Measurements from ENCODE around the gene PID1.

The PID1 gene

DNA sequence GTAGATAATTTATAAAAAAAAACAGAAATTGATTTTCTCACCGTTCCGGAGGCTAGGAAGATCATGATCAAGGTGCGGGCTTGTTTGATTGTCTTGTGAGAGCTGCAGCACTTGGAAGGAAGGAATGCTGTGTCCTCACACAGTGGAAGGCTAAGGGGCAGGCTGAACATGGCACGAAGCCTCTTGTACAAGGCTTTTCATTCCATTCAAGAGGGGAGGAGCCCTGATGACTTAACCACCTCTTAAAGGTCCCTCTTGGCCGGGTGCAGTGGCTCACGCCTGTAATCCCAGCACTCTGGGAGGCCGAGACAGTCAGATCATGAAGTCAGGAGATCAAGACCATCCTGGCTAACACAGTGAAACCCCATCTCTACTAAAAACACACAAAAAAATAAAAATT lies 39.2 kb downstream of the PID1 start:
- H3K79me2 ChIP-seq (ENCODE audit: low read length): no peaks in the 10 kb centered on the region
- H3K9ac ChIP-seq (ENCODE audit: low read length): no peak overlapping the region
- H3K4me2 ChIP-seq (ENCODE audit: low read depth, low read length): no peak overlapping the region
- no peaks in the 10 kb centered on the region for H3K27me3 ChIP-seq (replicated peaks; ENCODE audit: insufficient read depth, low read length)
- no peak overlapping the region for H2AFZ ChIP-seq (ENCODE audit: low read length)
- no peak overlapping the region for H3K4me3 ChIP-seq (ENCODE audit: low read length)
- H4K20me1 ChIP-seq (ENCODE audit: insufficient read depth, low read length): no peaks in the 10 kb centered on the region
- no peak overlapping the region for H3K27ac ChIP-seq (ENCODE audit: low read length)
- TF ChIP-seq EZH2phosphoT487 (IDR thresholded peaks at IDR 0.05; ENCODE audit: low read length): no peak
- H3K9me3 ChIP-seq (replicated peaks; ENCODE audit: insufficient read depth, low read length): no peaks in the 10 kb centered on the region
- H3K9me2 ChIP-seq (replicated peaks; ENCODE audit: insufficient read depth, low read length): no peaks in the 10 kb centered on the region
- no peaks in the 10 kb centered on the region for H3K36me3 ChIP-seq (replicated peaks; ENCODE audit: insufficient read depth, low read length)
- H3F3A ChIP-seq (ENCODE audit: insufficient read depth, low read length): no peaks in the 10 kb centered on the region
- H3K4me1 ChIP-seq (ENCODE audit: low read length): no peaks in the 10 kb centered on the region
- no peak for DNase-seq

DNA sequence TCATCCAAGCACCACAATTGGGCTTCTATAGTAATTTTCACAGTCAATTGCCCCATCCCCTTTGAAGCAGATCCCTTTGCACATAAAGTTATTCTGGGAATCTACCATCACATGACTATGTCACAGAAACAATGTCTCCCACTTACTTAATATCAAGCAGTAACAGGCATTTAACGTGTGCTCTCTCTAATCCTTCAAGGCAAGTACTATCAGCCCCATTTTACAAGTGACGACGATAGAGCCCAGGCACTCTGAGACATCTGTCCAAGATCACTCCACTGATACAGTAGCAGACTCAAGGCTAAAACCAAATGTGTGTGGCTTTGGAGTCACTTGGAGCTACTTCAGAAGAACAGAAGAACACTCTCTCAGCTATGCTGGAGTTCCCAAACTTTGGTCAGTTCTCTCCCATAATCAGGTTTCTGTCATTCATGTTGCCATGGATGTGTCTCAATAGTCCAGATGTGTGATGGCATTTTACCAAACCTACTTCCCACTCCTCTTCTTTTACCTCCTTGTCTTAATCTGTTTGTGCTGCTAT lies 39.7 kb downstream of the PID1 start:
- H3K9me3 ChIP-seq (replicated peaks; ENCODE audit: insufficient read depth, low read length): no peaks in the 10 kb centered on the region
- H4K20me1 ChIP-seq (ENCODE audit: insufficient read depth, low read length): no peaks in the 10 kb centered on the region
- no peak overlapping the region for H3K4me3 ChIP-seq (ENCODE audit: low read length)
- no peaks in the 10 kb centered on the region for H3K36me3 ChIP-seq (replicated peaks; ENCODE audit: insufficient read depth, low read length)
- DNase-seq: no peak
- no peaks in the 10 kb centered on the region for H3K4me1 ChIP-seq (ENCODE audit: low read length)
- H3K9me2 ChIP-seq (replicated peaks; ENCODE audit: insufficient read depth, low read length): no peaks in the 10 kb centered on the region
- H3K9ac ChIP-seq (ENCODE audit: low read length): no peak overlapping the region
- no peaks in the 10 kb centered on the region for H3K27me3 ChIP-seq (replicated peaks; ENCODE audit: insufficient read depth, low read length)
- TF ChIP-seq, protein P1, sequence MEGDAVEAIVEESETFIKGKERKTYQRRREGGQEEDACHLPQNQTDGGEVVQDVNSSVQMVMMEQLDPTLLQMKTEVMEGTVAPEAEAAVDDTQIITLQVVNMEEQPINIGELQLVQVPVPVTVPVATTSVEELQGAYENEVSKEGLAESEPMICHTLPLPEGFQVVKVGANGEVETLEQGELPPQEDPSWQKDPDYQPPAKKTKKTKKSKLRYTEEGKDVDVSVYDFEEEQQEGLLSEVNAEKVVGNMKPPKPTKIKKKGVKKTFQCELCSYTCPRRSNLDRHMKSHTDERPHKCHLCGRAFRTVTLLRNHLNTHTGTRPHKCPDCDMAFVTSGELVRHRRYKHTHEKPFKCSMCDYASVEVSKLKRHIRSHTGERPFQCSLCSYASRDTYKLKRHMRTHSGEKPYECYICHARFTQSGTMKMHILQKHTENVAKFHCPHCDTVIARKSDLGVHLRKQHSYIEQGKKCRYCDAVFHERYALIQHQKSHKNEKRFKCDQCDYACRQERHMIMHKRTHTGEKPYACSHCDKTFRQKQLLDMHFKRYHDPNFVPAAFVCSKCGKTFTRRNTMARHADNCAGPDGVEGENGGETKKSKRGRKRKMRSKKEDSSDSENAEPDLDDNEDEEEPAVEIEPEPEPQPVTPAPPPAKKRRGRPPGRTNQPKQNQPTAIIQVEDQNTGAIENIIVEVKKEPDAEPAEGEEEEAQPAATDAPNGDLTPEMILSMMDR (IDR thresholded peaks at IDR 0.05; ENCODE audit: low read length): no peak
- TF ChIP-seq EZH2phosphoT487 (IDR thresholded peaks at IDR 0.05; ENCODE audit: low read length) (no peak), EZH2 (optimal IDR thresholded peaks at IDR 0.05; ENCODE audit: low read depth, low read length) (no peak)
- H3K4me2 ChIP-seq (ENCODE audit: low read depth, low read length): no peak overlapping the region
- H3K79me2 ChIP-seq (ENCODE audit: low read length): no peaks in the 10 kb centered on the region
- no peak overlapping the region for H3K27ac ChIP-seq (ENCODE audit: low read length)
- no peaks in the 10 kb centered on the region for H3F3A ChIP-seq (ENCODE audit: insufficient read depth, low read length)
- H2AFZ ChIP-seq (ENCODE audit: low read length): no peak overlapping the region

DNA sequence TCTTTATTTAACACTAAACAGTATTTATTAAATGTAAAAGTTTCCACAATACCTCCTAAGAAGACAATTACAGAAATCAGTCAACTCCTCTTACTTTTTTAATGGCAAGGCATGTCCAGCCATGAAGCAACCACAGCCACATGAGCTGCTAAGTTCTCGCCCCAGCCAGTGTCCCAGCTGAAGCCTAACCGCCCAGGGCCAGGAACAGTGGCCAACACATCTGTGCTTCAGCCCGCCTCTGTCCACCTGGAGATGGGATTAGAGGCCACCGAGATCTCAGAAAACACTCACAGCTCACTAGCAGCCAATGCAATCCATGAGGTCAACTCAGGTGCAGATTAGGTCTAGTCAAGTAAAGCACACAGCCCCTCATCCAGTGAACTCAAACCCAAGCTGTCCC lies 40.2 kb downstream of the PID1 start:
- Histone ChIP-seq H2AFZ (ENCODE audit: low read length) (no peak overlapping the region), H3K79me2 (ENCODE audit: low read length) (no peaks in the 10 kb centered on the region), H3F3A (ENCODE audit: insufficient read depth, low read length) (no peaks in the 10 kb centered on the region), H3K9me2 (replicated peaks; ENCODE audit: insufficient read depth, low read length) (no peaks in the 10 kb centered on the region), H3K27ac (ENCODE audit: low read length) (no peak overlapping the region), H3K36me3 (replicated peaks; ENCODE audit: insufficient read depth, low read length) (no peaks in the 10 kb centered on the region), H4K20me1 (ENCODE audit: insufficient read depth, low read length) (no peaks in the 10 kb centered on the region), H3K4me1 (ENCODE audit: low read length) (no peaks in the 10 kb centered on the region), H3K27me3 (replicated peaks; ENCODE audit: insufficient read depth, low read length) (no peaks in the 10 kb centered on the region), H3K4me2 (ENCODE audit: low read depth, low read length) (no peak overlapping the region), H3K4me3 (ENCODE audit: low read length) (no peak overlapping the region), H3K9me3 (replicated peaks; ENCODE audit: insufficient read depth, low read length) (no peaks in the 10 kb centered on the region), H3K9ac (ENCODE audit: low read length) (no peak overlapping the region)
- DNase-seq: no peak
- TF ChIP-seq EZH2 (optimal IDR thresholded peaks at IDR 0.05; ENCODE audit: low read depth, low read length) (no peak), EZH2phosphoT487 (IDR thresholded peaks at IDR 0.05; ENCODE audit: low read length) (no peak)
- TF ChIP-seq, protein P1 (IDR thresholded peaks at IDR 0.05; ENCODE audit: low read length): no peak

DNA sequence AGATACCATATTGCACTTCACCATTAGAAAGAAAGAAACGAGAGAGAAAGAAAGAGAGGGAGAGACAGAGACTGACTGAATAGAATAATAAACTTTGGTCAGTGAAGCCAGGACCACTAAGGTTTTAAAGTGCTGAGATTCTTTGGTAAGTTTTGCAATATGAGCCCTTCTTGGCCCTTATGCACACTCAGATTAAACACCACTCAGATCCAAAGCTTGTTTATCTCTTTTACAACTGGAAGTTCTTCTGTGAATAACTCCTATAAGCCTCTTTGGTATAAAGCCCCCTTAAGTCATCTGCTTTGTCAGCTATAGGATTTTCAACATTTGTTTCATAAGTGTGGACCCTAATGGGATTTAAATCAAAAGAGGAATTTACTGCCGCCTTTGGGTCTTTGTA lies 40.8 kb downstream of the PID1 start:
- no peaks in the 10 kb centered on the region for H3F3A ChIP-seq (ENCODE audit: insufficient read depth, low read length)
- no peaks in the 10 kb centered on the region for H3K27me3 ChIP-seq (replicated peaks; ENCODE audit: insufficient read depth, low read length)
- H3K36me3 ChIP-seq (replicated peaks; ENCODE audit: insufficient read depth, low read length): no peaks in the 10 kb centered on the region
- H3K9me3 ChIP-seq (replicated peaks; ENCODE audit: insufficient read depth, low read length): no peaks in the 10 kb centered on the region
- DNase-seq: no peak
- no peaks in the 10 kb centered on the region for H3K9me2 ChIP-seq (replicated peaks; ENCODE audit: insufficient read depth, low read length)
- no peaks in the 10 kb centered on the region for H3K4me1 ChIP-seq (ENCODE audit: low read length)
- H3K4me3 ChIP-seq (ENCODE audit: low read length): no peak overlapping the region
- H3K4me2 ChIP-seq (ENCODE audit: low read depth, low read length): no peak overlapping the region
- no peaks in the 10 kb centered on the region for H3K79me2 ChIP-seq (ENCODE audit: low read length)
- H4K20me1 ChIP-seq (ENCODE audit: insufficient read depth, low read length): no peaks in the 10 kb centered on the region
- no peak overlapping the region for H3K9ac ChIP-seq (ENCODE audit: low read length)
- no peak overlapping the region for H2AFZ ChIP-seq (ENCODE audit: low read length)
- TF ChIP-seq EZH2 (optimal IDR thresholded peaks at IDR 0.05; ENCODE audit: low read depth, low read length) (no peak), EZH2phosphoT487 (IDR thresholded peaks at IDR 0.05; ENCODE audit: low read length) (no peak)
- TF ChIP-seq, protein P1 (IDR thresholded peaks at IDR 0.05; ENCODE audit: low read length): no peak
- H3K27ac ChIP-seq (ENCODE audit: low read length): no peak overlapping the region
